GM12801 (cell line): Measurements from ENCODE around the gene HPCAL1.

Source experiments
- CTCF ChIP-seq: IDR thresholded peaks from one replicate; pipeline ENCODE4 v1.5.1; 2011; ENCODE audit warnings: control low read depth; ENCODE audit not compliant: insufficient read length; ENCODE audit errors: extremely low read depth

The HPCAL1 gene

GRCh38 chr2:10399358-10399757 lies 96.7 kb downstream of the HPCAL1 start:
- TF ChIP-seq CTCF: no peak

- no peak for TF ChIP-seq CTCF
Measured at GRCh38 chr2:10400002-10400401, 97.3 kb downstream of the HPCAL1 start.

- TF ChIP-seq CTCF: no peak
Measured at GRCh38 chr2:10400568-10400977, 97.9 kb downstream of the HPCAL1 start.

- no peak for TF ChIP-seq CTCF
Measured at GRCh38 chr2:10400978-10401951, 98.6 kb downstream of the HPCAL1 start.

- no peak for TF ChIP-seq CTCF
Measured at GRCh38 chr2:10402062-10402585, 99.4 kb downstream of the HPCAL1 start.

GRCh38 chr2:10402653-10403215 lies 100.0 kb downstream of the HPCAL1 start:
- no peak for TF ChIP-seq CTCF

GRCh38 chr2:10404324-10405143 lies 101.8 kb downstream of the HPCAL1 start:
- TF ChIP-seq CTCF: no peak
